Astrocyte (in vitro differentiated cells and primary cell): Measurements from ENCODE around the gene HTRA1. TPM values are rescaled to one million over a fixed set of nuclear protein-coding genes. Genes with fewer than 3 reads are reported as not detected.

Source experiments
- DNase-seq: peaks from one replicate; pipeline ENCODE4 v3.0.0-alpha.2; 2010; ENCODE audit warnings: low read depth
- FAIRE-seq: peaks from 2 replicates; lab custom pipeline; 2011; peaks lifted over from hg19 to GRCh38; lab: Jason Lieb, UNC
- H2AFZ ChIP-seq: 2 replicates; pipeline ENCODE4 v1.6.0; 2012; ENCODE audit warnings: low read depth, low read length, inconsistent platforms
- H3K27ac ChIP-seq: 2 replicates; pipeline ENCODE4 v1.5.1; 2011; ENCODE audit warnings: low read depth, low read length, inconsistent platforms
- H3K27me3 ChIP-seq: 2 replicates; pipeline ENCODE4 v1.6.0; 2011; ENCODE audit warnings: low read length, inconsistent platforms; ENCODE audit not compliant: insufficient read depth
- H3K36me3 ChIP-seq: 2 replicates; pipeline ENCODE4 v1.5.1; 2011; ENCODE audit warnings: low read length, inconsistent platforms; ENCODE audit not compliant: insufficient read depth
- H3K4me1 ChIP-seq: 2 replicates; pipeline ENCODE4 v1.5.1; 2011; ENCODE audit warnings: low read length, inconsistent platforms; ENCODE audit not compliant: insufficient read depth
- H3K4me2 ChIP-seq: 2 replicates; pipeline ENCODE4 v1.6.0; 2012; ENCODE audit warnings: low read length, inconsistent platforms
- H3K4me3 ChIP-seq: 2 replicates; pipeline ENCODE4 v1.5.1; 2011; ENCODE audit warnings: low read depth, mild to moderate bottlenecking, low read length, inconsistent platforms; ENCODE audit not compliant: insufficient read depth
- H3K79me2 ChIP-seq: 2 replicates; pipeline ENCODE4 v1.6.0; 2012; ENCODE audit warnings: mild to moderate bottlenecking, low read length, inconsistent platforms; ENCODE audit not compliant: insufficient read depth
- H3K9ac ChIP-seq: 2 replicates; pipeline ENCODE4 v1.6.0; 2012; ENCODE audit warnings: mild to moderate bottlenecking, low read length, inconsistent platforms
- H3K9me3 ChIP-seq: 2 replicates; pipeline ENCODE4 v1.5.1; 2012; ENCODE audit warnings: low read depth, mild to moderate bottlenecking, low read length, inconsistent platforms; ENCODE audit not compliant: insufficient read depth
- H4K20me1 ChIP-seq: 2 replicates; pipeline ENCODE4 v1.6.0; 2012; ENCODE audit warnings: low read length, inconsistent platforms; ENCODE audit not compliant: insufficient read depth
- H3K27ac Mint-ChIP-seq: one replicate; pipeline ENCODE4 v1.8.0; 2021; ENCODE audit warnings: mild to moderate bottlenecking, mixed read lengths; ENCODE audit not compliant: unreplicated experiment
- H3K27me3 Mint-ChIP-seq: one replicate; pipeline ENCODE4 v1.8.0; 2021; ENCODE audit warnings: low read depth, mixed read lengths; ENCODE audit not compliant: unreplicated experiment
- H3K36me3 Mint-ChIP-seq: one replicate; pipeline ENCODE4 v1.8.0; 2021; ENCODE audit warnings: low read depth, mixed read lengths; ENCODE audit not compliant: unreplicated experiment
- H3K4me1 Mint-ChIP-seq: one replicate; pipeline ENCODE4 v1.8.0; 2021; ENCODE audit warnings: low read depth, mixed read lengths; ENCODE audit not compliant: unreplicated experiment
- H3K4me3 Mint-ChIP-seq: one replicate; pipeline ENCODE4 v1.8.0; 2021; ENCODE audit warnings: mild to moderate bottlenecking, moderate library complexity, mixed read lengths; ENCODE audit not compliant: unreplicated experiment
- H3K9me3 Mint-ChIP-seq: one replicate; pipeline ENCODE4 v1.8.0; 2021; ENCODE audit warnings: mild to moderate bottlenecking, mixed read lengths; ENCODE audit not compliant: unreplicated experiment
- EZH2 ChIP-seq: IDR thresholded peaks from 2 replicates; pipeline ENCODE4 v1.6.1; 2012; ENCODE audit warnings: mild to moderate bottlenecking, low read length, inconsistent platforms; ENCODE audit not compliant: insufficient read depth
- total RNA-seq: library from RNA; stranded (reverse); gene quantifications from 2 replicates; pipeline ENCODE4 v1.2.1, GENCODE V29; 2021
- TF ChIP-seq, protein P1 (sequence below): IDR thresholded peaks from 2 replicates; pipeline ENCODE4 v1.5.1; 2011; ENCODE audit warnings: low read depth, mild to moderate bottlenecking, inconsistent platforms, low read length, moderate library complexity; ENCODE audit not compliant: insufficient read depth

Gene HTRA1
- total RNA-seq, 1 donor from 2014 or later, result 34.9 TPM

DNA sequence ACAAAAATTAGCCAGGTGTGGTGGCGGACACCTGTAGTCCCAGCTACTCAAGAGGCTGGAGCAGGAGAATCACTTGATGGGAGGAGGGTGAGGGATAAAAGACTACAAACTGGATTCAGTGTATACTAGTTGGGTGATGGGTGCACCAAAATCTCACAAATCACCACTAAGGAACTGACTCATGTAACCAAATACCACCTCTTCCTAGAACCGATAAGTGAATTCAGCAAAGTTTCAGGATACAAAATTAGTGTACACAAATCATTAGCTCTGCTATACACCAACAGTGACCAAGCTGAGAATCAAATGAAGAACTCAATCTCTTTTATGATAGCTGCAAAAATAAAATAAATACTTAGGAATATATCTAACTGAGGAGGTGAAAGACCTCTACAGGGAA, 76.2 kb downstream of the HTRA1 start:
- H3K4me3 ChIP-seq, result no peak overlapping the region
- no peak for TF ChIP-seq EZH2
- Mint-ChIP-seq H3K27ac (no peak overlapping the region), H3K9me3 (no peaks in the 10 kb centered on the region), H3K27me3 (peaks cover 22% of the 10 kb centered on the region), H3K4me3 (no peak overlapping the region), H3K36me3 (no peaks in the 10 kb centered on the region), H3K4me1 (no peaks in the 10 kb centered on the region)
- H3K27ac ChIP-seq, result no peak overlapping the region
- no peaks in the 10 kb centered on the region for H3K79me2 ChIP-seq
- no peaks in the 10 kb centered on the region for H4K20me1 ChIP-seq
- H3K4me2 ChIP-seq, result no peak overlapping the region
- H3K9me3 ChIP-seq, result no peaks in the 10 kb centered on the region
- peaks cover 7% of the 10 kb centered on the region for H3K27me3 ChIP-seq
- DNase-seq (no peak), FAIRE-seq (no peak)
- H3K4me1 ChIP-seq, result no peaks in the 10 kb centered on the region
- H3K36me3 ChIP-seq, result no peaks in the 10 kb centered on the region
- no peak overlapping the region for H2AFZ ChIP-seq
- no peak overlapping the region for H3K9ac ChIP-seq

DNA sequence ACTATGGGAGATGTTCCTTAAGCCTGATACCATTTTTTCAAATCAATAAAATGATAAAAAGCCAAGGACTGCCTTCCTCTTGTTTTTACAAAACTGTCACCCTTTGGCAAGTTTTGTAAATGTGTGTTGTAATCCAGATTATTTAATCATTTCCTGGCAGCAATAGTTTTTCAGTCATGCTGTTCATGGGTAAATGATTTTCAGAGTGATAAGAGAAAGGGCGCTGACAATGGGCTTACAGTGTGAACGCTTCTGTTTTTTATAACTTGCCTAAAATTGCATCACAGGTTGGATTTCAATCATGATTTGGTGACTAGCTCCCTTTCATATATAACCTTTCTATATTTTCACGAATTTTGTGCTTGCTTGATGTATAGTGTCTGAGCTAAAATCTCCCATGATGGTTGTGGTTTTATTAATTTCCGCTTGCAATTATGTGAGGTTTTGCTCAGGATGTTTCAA, 80.2 kb downstream of the HTRA1 start:
- no peaks in the 10 kb centered on the region for H3K27me3 ChIP-seq
- no peaks in the 10 kb centered on the region for H3K4me1 ChIP-seq
- Mint-ChIP-seq H3K4me3 (no peak overlapping the region), H3K9me3 (no peaks in the 10 kb centered on the region), H3K36me3 (no peaks in the 10 kb centered on the region), H3K4me1 (no peaks in the 10 kb centered on the region), H3K27ac (no peak overlapping the region), H3K27me3 (peaks cover 28% of the 10 kb centered on the region)
- no peak for DNase-seq
- H3K9ac ChIP-seq, result no peak overlapping the region
- H3K36me3 ChIP-seq, result no peaks in the 10 kb centered on the region
- H3K4me2 ChIP-seq, result no peak overlapping the region
- H2AFZ ChIP-seq, result no peak overlapping the region
- TF ChIP-seq EZH2, result no peak
- TF ChIP-seq, protein P1, sequence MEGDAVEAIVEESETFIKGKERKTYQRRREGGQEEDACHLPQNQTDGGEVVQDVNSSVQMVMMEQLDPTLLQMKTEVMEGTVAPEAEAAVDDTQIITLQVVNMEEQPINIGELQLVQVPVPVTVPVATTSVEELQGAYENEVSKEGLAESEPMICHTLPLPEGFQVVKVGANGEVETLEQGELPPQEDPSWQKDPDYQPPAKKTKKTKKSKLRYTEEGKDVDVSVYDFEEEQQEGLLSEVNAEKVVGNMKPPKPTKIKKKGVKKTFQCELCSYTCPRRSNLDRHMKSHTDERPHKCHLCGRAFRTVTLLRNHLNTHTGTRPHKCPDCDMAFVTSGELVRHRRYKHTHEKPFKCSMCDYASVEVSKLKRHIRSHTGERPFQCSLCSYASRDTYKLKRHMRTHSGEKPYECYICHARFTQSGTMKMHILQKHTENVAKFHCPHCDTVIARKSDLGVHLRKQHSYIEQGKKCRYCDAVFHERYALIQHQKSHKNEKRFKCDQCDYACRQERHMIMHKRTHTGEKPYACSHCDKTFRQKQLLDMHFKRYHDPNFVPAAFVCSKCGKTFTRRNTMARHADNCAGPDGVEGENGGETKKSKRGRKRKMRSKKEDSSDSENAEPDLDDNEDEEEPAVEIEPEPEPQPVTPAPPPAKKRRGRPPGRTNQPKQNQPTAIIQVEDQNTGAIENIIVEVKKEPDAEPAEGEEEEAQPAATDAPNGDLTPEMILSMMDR, result no peak
- FAIRE-seq, result no peak
- no peaks in the 10 kb centered on the region for H4K20me1 ChIP-seq
- no peak overlapping the region for H3K4me3 ChIP-seq
- no peak overlapping the region for H3K27ac ChIP-seq
- no peaks in the 10 kb centered on the region for H3K79me2 ChIP-seq
- H3K9me3 ChIP-seq, result no peaks in the 10 kb centered on the region

DNA sequence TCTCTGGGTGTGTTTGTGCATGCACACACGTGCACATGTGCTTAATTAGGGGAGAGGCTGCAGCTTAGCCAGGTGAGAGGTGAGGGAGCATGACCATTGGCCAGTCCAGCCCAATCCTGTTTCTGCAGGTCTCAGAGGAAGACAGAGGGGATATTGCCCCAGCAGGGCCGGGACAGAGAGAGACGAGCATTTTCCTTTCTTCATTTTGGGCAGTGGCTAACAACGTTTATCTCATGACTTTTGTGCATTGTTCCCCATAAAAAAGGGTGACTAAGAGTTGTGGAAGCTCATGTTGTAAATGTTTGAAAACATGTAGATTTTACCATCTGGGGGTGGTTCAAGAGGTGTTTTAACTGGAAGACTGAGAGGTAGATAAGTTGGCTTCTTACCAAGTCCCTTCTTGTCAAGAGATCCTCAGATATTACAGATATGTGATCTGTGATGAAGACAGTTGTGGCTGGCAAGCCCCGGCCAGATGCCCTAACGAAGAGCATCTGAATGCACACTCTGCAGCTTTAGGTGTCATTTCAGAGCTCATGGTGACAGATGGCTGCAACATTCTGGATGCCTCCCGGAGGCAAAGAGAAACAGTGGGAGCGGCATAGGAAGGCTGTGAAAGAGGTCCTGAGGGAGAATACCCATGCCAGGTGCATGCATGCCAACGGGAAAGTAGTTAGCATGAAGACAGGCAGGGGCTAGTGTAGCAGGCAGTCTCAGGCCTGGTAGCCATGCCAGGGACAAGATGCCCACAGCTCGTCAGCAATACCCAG, 82.5 kb downstream of the HTRA1 start:
- Histone ChIP-seq H3K4me3 (no peak overlapping the region), H2AFZ (no peak overlapping the region), H4K20me1 (no peaks in the 10 kb centered on the region), H3K36me3 (no peaks in the 10 kb centered on the region), H3K79me2 (no peaks in the 10 kb centered on the region), H3K27me3 (no peaks in the 10 kb centered on the region), H3K4me2 (no peak overlapping the region), H3K4me1 (no peaks in the 10 kb centered on the region), H3K9me3 (no peaks in the 10 kb centered on the region), H3K9ac (no peak overlapping the region), H3K27ac (no peak overlapping the region)
- Mint-ChIP-seq H3K4me1 (peaks cover 5% of the 10 kb centered on the region), H3K27me3 (peaks cover 29% of the 10 kb centered on the region), H3K9me3 (no peaks in the 10 kb centered on the region), H3K27ac (no peak overlapping the region), H3K4me3 (no peak overlapping the region), H3K36me3 (no peaks in the 10 kb centered on the region)
- DNase-seq, result no peak
- no peak for FAIRE-seq
- TF ChIP-seq, protein P1, result no peak
- TF ChIP-seq EZH2, result no peak
